Endothelial cell of umbilical vein (primary cell): ENCODE measurements around the gene SLC66A2.

Experiments used
- CTCF ChIP-seq, 2 donors: IDR thresholded peaks; 1 replicate in 1 of 2; 2 replicates in 1 of 2; pipeline ENCODE4 v1.5.1; 2011; ENCODE audit warnings: low read length in 2 of 2, mild to moderate bottlenecking in 2 of 2, moderate library complexity in 2 of 2, control low read depth in 1 of 2, inconsistent platforms in 1 of 2, low read depth in 1 of 2; ENCODE audit not compliant: insufficient read depth in 1 of 2; ENCODE audit errors: extremely low read depth in 1 of 2
- EZH2 ChIP-seq: IDR thresholded peaks from 2 replicates; pipeline ENCODE4 v1.6.1; 2012; ENCODE audit warnings: borderline replicate concordance, low read depth, mild to moderate bottlenecking, moderate library complexity, low read length, inconsistent platforms; ENCODE audit not compliant: severe bottlenecking
- FOS ChIP-seq: IDR thresholded peaks from 2 replicates; pipeline ENCODE4 v1.6.1; 2011; ENCODE audit warnings: mild to moderate bottlenecking, low read length, moderate library complexity, borderline replicate concordance; ENCODE audit not compliant: insufficient read depth
- JUN ChIP-seq: IDR thresholded peaks from 2 replicates; pipeline ENCODE4 v1.6.1; 2011; ENCODE audit warnings: borderline replicate concordance, low read depth; ENCODE audit not compliant: insufficient read length, insufficient read depth
- MYC ChIP-seq: IDR thresholded peaks from one replicate; pipeline ENCODE4 v1.6.1; 2011; ENCODE audit warnings: mild to moderate bottlenecking, low read depth, low read length
- POLR2A ChIP-seq: IDR thresholded peaks from 2 replicates; pipeline ENCODE4 v1.6.1; 2012; ENCODE audit warnings: low read depth, mild to moderate bottlenecking, control low read depth, low read length
- POLR2AphosphoS5 ChIP-seq: IDR thresholded peaks from 2 replicates; pipeline ENCODE4 v1.6.1; 2012; ENCODE audit warnings: low read depth, mild to moderate bottlenecking, control low read depth, low read length, moderate library complexity; ENCODE audit not compliant: insufficient read depth

GRCh38 chr18:79899609-79900445 lies 51.6 kb downstream of the SLC66A2 start:
- no peak for TF ChIP-seq POLR2AphosphoS5
- TF ChIP-seq CTCF (IDR thresholded peaks at IDR 0.05; ENCODE audit: extremely low read depth in 1 of 2, insufficient read depth in 1 of 2, low read depth in 1 of 2, low read length in 2 of 2) = no peak
- no peak for TF ChIP-seq MYC
- no peak for TF ChIP-seq POLR2A
- TF ChIP-seq EZH2 = no peak
- no peak for TF ChIP-seq JUN
- TF ChIP-seq FOS = no peak
